DND-41 (cell line): ENCODE data around the gene ZFPM1.

Experiments used
- ATAC-seq: fragments of 200-7000 bp; cut with Tn5 transposase; 3 replicates; pipeline ENCODE4 v1.9.1; 2021; ENCODE audit warnings: low read depth; ENCODE audit not compliant: insufficient read depth
- DNase-seq: peaks from one replicate; pipeline ENCODE4 v3.0.0-alpha.2; 2020
- H2AFZ ChIP-seq: 2 replicates; pipeline ENCODE4 v1.6.0; 2012; ENCODE audit warnings: low read depth, low read length
- H3K27ac ChIP-seq: 2 replicates; pipeline ENCODE4 v1.5.1; 2012; ENCODE audit warnings: low read length, inconsistent platforms
- H3K27me3 ChIP-seq: fragments of 200-600 bp; sonication (generic); 2 replicates; pipeline ENCODE4 v1.6.0; 2012; ENCODE audit warnings: low read length, mild to moderate bottlenecking, inconsistent platforms; ENCODE audit not compliant: insufficient read depth, poor library complexity
- H3K36me3 ChIP-seq: 2 replicates; pipeline ENCODE4 v1.5.1; 2012; ENCODE audit warnings: low read length, inconsistent platforms; ENCODE audit not compliant: insufficient read depth
- H3K4me1 ChIP-seq: 2 replicates; pipeline ENCODE4 v1.5.1; 2012; ENCODE audit warnings: mild to moderate bottlenecking, low read length; ENCODE audit not compliant: insufficient read depth
- H3K4me2 ChIP-seq: 2 replicates; pipeline ENCODE4 v1.6.0; 2012; ENCODE audit warnings: mild to moderate bottlenecking, moderate library complexity, low read length, inconsistent platforms; ENCODE audit not compliant: insufficient read depth
- H3K4me3 ChIP-seq, 2 experiments: fragments of 200-600 bp in 1 of 2; shearing (Covaris generic) in 1 of 2; 2 replicates each; pipeline ENCODE4 v1.5.1; 2012 to 2016; ENCODE audit warnings: inconsistent platforms in 2 of 2, low read length in 2 of 2, mild to moderate bottlenecking in 2 of 2, low read depth in 1 of 2, moderate library complexity in 1 of 2
- H3K79me2 ChIP-seq: 2 replicates; pipeline ENCODE4 v1.6.0; 2012; ENCODE audit warnings: low read length, inconsistent platforms; ENCODE audit not compliant: insufficient read depth
- H3K9ac ChIP-seq: 2 replicates; pipeline ENCODE4 v1.6.0; 2012; ENCODE audit warnings: low read depth, mild to moderate bottlenecking, inconsistent platforms, low read length, moderate library complexity
- H3K9me3 ChIP-seq: 2 replicates; pipeline ENCODE4 v1.5.1; 2012; ENCODE audit warnings: low read length, moderate library complexity, mild to moderate bottlenecking, inconsistent platforms; ENCODE audit not compliant: insufficient read depth, severe bottlenecking
- H4K20me1 ChIP-seq: 2 replicates; pipeline ENCODE4 v1.6.0; 2012; ENCODE audit warnings: low read length; ENCODE audit not compliant: insufficient read depth
- EZH2 ChIP-seq: IDR thresholded peaks from 3 replicates; pipeline ENCODE4 v1.6.1; 2012; ENCODE audit warnings: borderline replicate concordance, low read depth, mild to moderate bottlenecking, moderate library complexity, low read length, inconsistent platforms; ENCODE audit not compliant: severe bottlenecking
- TF ChIP-seq, protein P1 (sequence below): IDR thresholded peaks from 2 replicates; pipeline ENCODE4 v1.5.1; 2012; ENCODE audit warnings: borderline replicate concordance, low read length, moderate library complexity, mild to moderate bottlenecking; ENCODE audit not compliant: poor library complexity, severe bottlenecking; ENCODE audit errors: extremely low read depth

ZFPM1 gene

GRCh38 chr16:88503771-88504488, 50.9 kb downstream of the ZFPM1 start:
- Histone ChIP-seq H3K79me2 (no peaks in the 10 kb centered on the region), H4K20me1 (peaks cover 28% of the 10 kb centered on the region), H3K27ac (no peak overlapping the region), H3K4me2 (no peak overlapping the region), H2AFZ (no peak overlapping the region), H3K4me3 (no peak overlapping the region), H3K27me3 (no peaks in the 10 kb centered on the region), H3K4me1 (no peaks in the 10 kb centered on the region), H3K36me3 (no peaks in the 10 kb centered on the region), H3K9ac (no peak overlapping the region), H3K9me3 (no peaks in the 10 kb centered on the region)
- no peak for DNase-seq
- no peak for ATAC-seq
- TF ChIP-seq, protein P1, sequence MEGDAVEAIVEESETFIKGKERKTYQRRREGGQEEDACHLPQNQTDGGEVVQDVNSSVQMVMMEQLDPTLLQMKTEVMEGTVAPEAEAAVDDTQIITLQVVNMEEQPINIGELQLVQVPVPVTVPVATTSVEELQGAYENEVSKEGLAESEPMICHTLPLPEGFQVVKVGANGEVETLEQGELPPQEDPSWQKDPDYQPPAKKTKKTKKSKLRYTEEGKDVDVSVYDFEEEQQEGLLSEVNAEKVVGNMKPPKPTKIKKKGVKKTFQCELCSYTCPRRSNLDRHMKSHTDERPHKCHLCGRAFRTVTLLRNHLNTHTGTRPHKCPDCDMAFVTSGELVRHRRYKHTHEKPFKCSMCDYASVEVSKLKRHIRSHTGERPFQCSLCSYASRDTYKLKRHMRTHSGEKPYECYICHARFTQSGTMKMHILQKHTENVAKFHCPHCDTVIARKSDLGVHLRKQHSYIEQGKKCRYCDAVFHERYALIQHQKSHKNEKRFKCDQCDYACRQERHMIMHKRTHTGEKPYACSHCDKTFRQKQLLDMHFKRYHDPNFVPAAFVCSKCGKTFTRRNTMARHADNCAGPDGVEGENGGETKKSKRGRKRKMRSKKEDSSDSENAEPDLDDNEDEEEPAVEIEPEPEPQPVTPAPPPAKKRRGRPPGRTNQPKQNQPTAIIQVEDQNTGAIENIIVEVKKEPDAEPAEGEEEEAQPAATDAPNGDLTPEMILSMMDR = no peak
- no peak for TF ChIP-seq EZH2

- H3K9ac ChIP-seq = no peak overlapping the region
- no peak overlapping the region for H2AFZ ChIP-seq
- H3K9me3 ChIP-seq = no peaks in the 10 kb centered on the region
- no peak overlapping the region for H3K4me3 ChIP-seq
- H3K27me3 ChIP-seq = no peaks in the 10 kb centered on the region
- H4K20me1 ChIP-seq = peaks cover 24% of the 10 kb centered on the region
- H3K27ac ChIP-seq = no peak overlapping the region
- no peaks in the 10 kb centered on the region for H3K4me1 ChIP-seq
- no peaks in the 10 kb centered on the region for H3K36me3 ChIP-seq
- ATAC-seq (no peak), DNase-seq (no peak)
- no peak overlapping the region for H3K4me2 ChIP-seq
- no peaks in the 10 kb centered on the region for H3K79me2 ChIP-seq
- TF ChIP-seq, protein P1 = no peak
- no peak for TF ChIP-seq EZH2
Measured at GRCh38 chr16:88504489-88505404, 51.7 kb downstream of the ZFPM1 start.

- Histone ChIP-seq H2AFZ (no peak overlapping the region), H3K4me2 (no peak overlapping the region), H4K20me1 (peaks cover 24% of the 10 kb centered on the region), H3K9ac (no peak overlapping the region), H3K79me2 (no peaks in the 10 kb centered on the region), H3K36me3 (no peaks in the 10 kb centered on the region), H3K27me3 (no peaks in the 10 kb centered on the region), H3K9me3 (no peaks in the 10 kb centered on the region), H3K4me1 (no peaks in the 10 kb centered on the region), H3K27ac (no peak overlapping the region), H3K4me3 (no peak overlapping the region)
- TF ChIP-seq, protein P1 = no peak
- TF ChIP-seq EZH2 = no peak
- DNase-seq (peak; percentile 48), ATAC-seq (peak; percentile 33; the same call in 1 of the 3 replicates)
Measured at GRCh38 chr16:88505405-88506082, 52.5 kb downstream of the ZFPM1 start.
